Type B pancreatic cell (in vitro differentiated cells): ENCODE results near the gene GUK1. TPM values are rescaled to one million over a fixed set of nuclear protein-coding genes. Genes with fewer than 3 reads are reported as not detected.

Experiments
- DNase-seq: peaks from one replicate; pipeline ENCODE4 v3.0.0; 2021; ENCODE audit warnings: mixed read lengths; ENCODE audit not compliant: unreplicated experiment; ENCODE audit errors: extremely low spot score
- H3K27ac Mint-ChIP-seq: 2 replicates; pipeline ENCODE4 v1.8.0; 2021; ENCODE audit warnings: mild to moderate bottlenecking, mixed read lengths
- H3K27me3 Mint-ChIP-seq: 2 replicates; pipeline ENCODE4 v1.8.0; 2021; ENCODE audit warnings: mixed read lengths
- H3K36me3 Mint-ChIP-seq: 2 replicates; pipeline ENCODE4 v1.8.0; 2021; ENCODE audit warnings: mixed read lengths
- H3K4me1 Mint-ChIP-seq: one replicate; pipeline ENCODE4 v1.8.0; 2021; ENCODE audit warnings: mixed read lengths; ENCODE audit not compliant: unreplicated experiment
- H3K4me3 Mint-ChIP-seq: 2 replicates; pipeline ENCODE4 v1.8.0; 2021; ENCODE audit warnings: mild to moderate bottlenecking, mixed read lengths
- H3K9me3 Mint-ChIP-seq: 2 replicates; pipeline ENCODE4 v1.8.0; 2021; ENCODE audit warnings: mixed read lengths
- CTCF ChIP-seq: fragments of 200-600 bp; sonication (generic); conservative IDR thresholded peaks from 2 replicates; pipeline ENCODE4 v1.5.0; 2021; ENCODE audit warnings: antibody characterized with exemption, mild to moderate bottlenecking
- total RNA-seq: library from RNA; stranded (reverse); gene quantifications from 2 replicates; pipeline ENCODE4 v1.2.1, GENCODE V29; 2021; ENCODE audit warnings: low replicate concordance

Gene GUK1
- total RNA-seq, 1 donor from 2014 or later: 133 TPM

- Mint-ChIP-seq H3K4me1 (peaks cover 4% of the 10 kb centered on the region), H3K27ac (peak overlapping the region; percentile 99), H3K4me3 (no peak overlapping the region), H3K36me3 (no peaks in the 10 kb centered on the region), H3K9me3 (no peaks in the 10 kb centered on the region), H3K27me3 (no peaks in the 10 kb centered on the region)
- TF ChIP-seq CTCF: no peak
- no peak for DNase-seq
Measured at GRCh38 chr1:228162286-228163006, 22.4 kb downstream of the GUK1 start.

GRCh38 chr1:228163007-228163753, 23.1 kb downstream of the GUK1 start:
- Mint-ChIP-seq H3K9me3 (no peaks in the 10 kb centered on the region), H3K36me3 (no peaks in the 10 kb centered on the region), H3K4me3 (no peak overlapping the region), H3K27me3 (no peaks in the 10 kb centered on the region), H3K4me1 (peaks cover 9% of the 10 kb centered on the region), H3K27ac (peak overlapping the region; percentile 99)
- no peak for TF ChIP-seq CTCF
- DNase-seq: no peak

GRCh38 chr1:228163776-228164519, 23.9 kb downstream of the GUK1 start:
- peaks cover 9% of the 10 kb centered on the region for H3K4me1 Mint-ChIP-seq
- H3K27me3 Mint-ChIP-seq: no peaks in the 10 kb centered on the region
- H3K27ac Mint-ChIP-seq: peak overlapping the region; percentile 99
- H3K9me3 Mint-ChIP-seq: no peaks in the 10 kb centered on the region
- peak overlapping the region; percentile 79 for H3K4me3 Mint-ChIP-seq
- TF ChIP-seq CTCF: no peak
- no peak for DNase-seq
- H3K36me3 Mint-ChIP-seq: no peaks in the 10 kb centered on the region

GRCh38 chr1:228164561-228165371, 24.7 kb downstream of the GUK1 start:
- Mint-ChIP-seq H3K27ac (peak overlapping the region; percentile 99), H3K9me3 (no peaks in the 10 kb centered on the region), H3K4me3 (peak overlapping the region; percentile 97), H3K36me3 (no peaks in the 10 kb centered on the region), H3K4me1 (peaks cover 9% of the 10 kb centered on the region), H3K27me3 (no peaks in the 10 kb centered on the region)
- no peak for TF ChIP-seq CTCF
- DNase-seq: no peak
